HCT116 (cell line): ENCODE data around the gene UBE2J2. TPM values are rescaled to one million over a fixed set of nuclear protein-coding genes. Genes with fewer than 3 reads are reported as not detected.

Source experiments
- ATAC-seq: fragments of 200-7000 bp; cut with Tn5 transposase; 2 replicates; pipeline ENCODE4 v1.9.1; 2020; ENCODE audit warnings: mild to moderate bottlenecking, moderate library complexity
- BruUV-seq: library from RNA; stranded (reverse); fragments of 400-500 nt; replicated peaks from 2 replicates; lab custom pipeline; 2021; lab: Mats Ljungman, UMichigan
- CTCF ChIA-PET: fragments of 300-600 bp; sonication (Branson Sonifier 250); formaldehyde crosslinking; loops from one replicate; lab custom pipeline; 2021; ENCODE audit warnings: antibody characterized with exemption; lab: Charles Lee
- POLR2A ChIA-PET: fragments of 300-600, 350-600 bp; sonication (Branson Sonifier 250); formaldehyde crosslinking; loops from one replicate; lab custom pipeline; 2021; ENCODE audit warnings: antibody characterized with exemption; lab: Charles Lee
- RAD21 ChIA-PET, 2 experiments: fragments of 300-600 bp; sonication (Branson Sonifier 250); formaldehyde crosslinking; loops; one replicate each; lab custom pipeline; 2023; ENCODE audit warnings: low total read pairs in 2 of 2; ENCODE audit not compliant: uncharacterized antibody in 2 of 2, unreplicated experiment in 2 of 2, low non-redundant PET in 1 of 2; lab: Charles Lee
- DNase-seq: peaks from one replicate; pipeline ENCODE4 v3.0.0-alpha.2; 2010; ENCODE audit warnings: low read depth, low spot score
- H2AFZ ChIP-seq: fragments of 200-600 bp; shearing (Covaris generic), sonication (generic); 2 replicates; pipeline ENCODE4 v1.6.1; 2017; ENCODE audit warnings: low read depth, mixed run types, mixed read lengths, antibody characterized with exemption, low read length; ENCODE audit not compliant: poor library complexity, severe bottlenecking
- H3K27ac ChIP-seq: 2 replicates; pipeline ENCODE4 v1.5.1; 2012; ENCODE audit warnings: low read depth, low read length
- H3K27me3 ChIP-seq: fragments of 200-600 bp; sonication (generic); 2 replicates; pipeline ENCODE4 v1.6.1; 2016; ENCODE audit warnings: mixed run types, low read length, mixed read lengths; ENCODE audit not compliant: insufficient read depth
- H3K36me3 ChIP-seq, 2 experiments: fragments of 200-500 bp in 1 of 2; fragments of 200-600 bp in 1 of 2; sonication (Bioruptor generic) in 1 of 2; sonication (generic) in 1 of 2; 2 replicates each; pipeline versions ENCODE4 v1.5.1 to v1.6.1; 2014 to 2016; ENCODE audit warnings: low read length in 2 of 2, inconsistent platforms in 1 of 2, mixed read lengths in 1 of 2, mixed run types in 1 of 2; ENCODE audit not compliant: insufficient read depth in 2 of 2, control insufficient read depth in 1 of 2
- H3K4me1 ChIP-seq, 2 experiments: fragments of 200-600 bp in 1 of 2; sonication (generic) in 1 of 2; 2 replicates each; pipeline versions ENCODE4 v1.5.1 to v1.6.1; 2012 to 2017; ENCODE audit warnings: low read length in 2 of 2, inconsistent platforms in 1 of 2, mild to moderate bottlenecking in 1 of 2, mixed read lengths in 1 of 2, mixed run types in 1 of 2, moderate library complexity in 1 of 2; ENCODE audit not compliant: insufficient read depth in 2 of 2, control insufficient read depth in 1 of 2
- H3K4me2 ChIP-seq: fragments of 200-600 bp; sonication (generic); 2 replicates; pipeline ENCODE4 v1.6.1; 2017; ENCODE audit warnings: mixed run types, low read length, mixed read lengths
- H3K4me3 ChIP-seq, 2 experiments: fragments of 200-600 bp in 1 of 2; sonication (generic) in 1 of 2; replicated peaks in 1 of 2; 2 replicates each; pipeline ENCODE4 v1.5.1; 2011 to 2016; ENCODE audit warnings: low read length in 2 of 2, control low read depth in 1 of 2, low read depth in 1 of 2, mild to moderate bottlenecking in 1 of 2, mixed read lengths in 1 of 2, mixed run types in 1 of 2
- H3K79me2 ChIP-seq: fragments of 200-600 bp; sonication (generic); 2 replicates; pipeline ENCODE4 v1.6.1; 2017; ENCODE audit warnings: mild to moderate bottlenecking, mixed run types, low read length, moderate library complexity, mixed read lengths; ENCODE audit not compliant: insufficient read depth
- H3K9ac ChIP-seq: fragments of 200-600 bp; sonication (generic); 2 replicates; pipeline ENCODE4 v1.6.1; 2016; ENCODE audit warnings: low read length, mixed read lengths
- H3K9me2 ChIP-seq: fragments of 200-600 bp; sonication (generic), shearing (Covaris generic); 2 replicates; pipeline ENCODE4 v1.6.1; 2017; ENCODE audit warnings: mixed run types, mild to moderate bottlenecking, moderate library complexity; ENCODE audit not compliant: insufficient read depth
- H3K9me3 ChIP-seq, 2 experiments: fragments of 200-500 bp in 1 of 2; fragments of 200-600 bp in 1 of 2; sonication (Bioruptor generic) in 1 of 2; sonication (generic) in 1 of 2; 2 replicates each; pipeline ENCODE4 v1.6.1; 2014 to 2017; ENCODE audit warnings: low read length in 2 of 2, mixed read lengths in 2 of 2, inconsistent platforms in 1 of 2, low read depth in 1 of 2, mild to moderate bottlenecking in 1 of 2, mixed run types in 1 of 2, moderate library complexity in 1 of 2; ENCODE audit not compliant: control insufficient read depth in 1 of 2, insufficient read depth in 1 of 2
- H4K20me1 ChIP-seq: fragments of 200-600 bp; sonication (generic), shearing (Covaris generic); 2 replicates; pipeline ENCODE4 v1.6.1; 2017; ENCODE audit warnings: mixed run types, mild to moderate bottlenecking, moderate library complexity; ENCODE audit not compliant: insufficient read depth
- CBX3 ChIP-seq: IDR thresholded peaks from 2 replicates; pipeline ENCODE4 v1.6.1; 2012; ENCODE audit warnings: low read depth
- EZH2 ChIP-seq: fragments of 200-600 bp; sonication (generic); IDR thresholded peaks from 2 replicates; pipeline ENCODE4 v1.6.1; 2017; ENCODE audit warnings: antibody characterized with exemption, mixed run types
- JUND ChIP-seq: IDR thresholded peaks from 2 replicates; pipeline ENCODE4 v1.6.1; 2012
- POLR2AphosphoS5 ChIP-seq: IDR thresholded peaks from 2 replicates; pipeline ENCODE4 v1.6.1; 2011; ENCODE audit warnings: mild to moderate bottlenecking, low read depth, low read length, moderate library complexity
- RAD21 ChIP-seq: IDR thresholded peaks from 2 replicates; pipeline ENCODE4 v1.6.1; 2012; ENCODE audit warnings: low read depth, mild to moderate bottlenecking
- SIN3A ChIP-seq: IDR thresholded peaks from 2 replicates; pipeline ENCODE4 v1.6.1; 2012; ENCODE audit warnings: low read depth
- TCF7L2 ChIP-seq: IDR thresholded peaks from 2 replicates; pipeline ENCODE4 v1.7.0; 2011; ENCODE audit warnings: borderline replicate concordance, inconsistent platforms; ENCODE audit not compliant: insufficient read depth, insufficient read length; ENCODE audit errors: extremely low read depth
- YY1 ChIP-seq: IDR thresholded peaks from 2 replicates; pipeline ENCODE4 v1.6.1; 2011; ENCODE audit warnings: low read length, low read depth, moderate library complexity, mild to moderate bottlenecking; ENCODE audit not compliant: insufficient replicate concordance; ENCODE audit errors: extremely low read depth
- ZBTB33 ChIP-seq: IDR thresholded peaks from 2 replicates; pipeline ENCODE4 v1.6.1; 2011; ENCODE audit warnings: mild to moderate bottlenecking, low read length, moderate library complexity; ENCODE audit not compliant: insufficient replicate concordance; ENCODE audit errors: extremely low read depth
- ZFX ChIP-seq: fragments of 450-650 bp; IDR thresholded peaks from 2 replicates; pipeline ENCODE4 v1.6.1; 2017
- ZNF274 ChIP-seq: fragments of 200-500 bp; sonication (Bioruptor generic); IDR thresholded peaks from 2 replicates; pipeline ENCODE4 v1.6.1; 2014; ENCODE audit warnings: mild to moderate bottlenecking, low read depth, low read length, inconsistent platforms
- intact Hi-C: fragments of 100-400 bp; cut with micrococcal nuclease; formaldehyde crosslinking; loops from 2 replicates; pipeline ENCODE4 v1.10.0; 2022
- total RNA-seq: library from RNA; stranded (reverse); gene quantifications from one replicate; pipeline ENCODE4 v1.2.1, GENCODE V29; 2021; ENCODE audit not compliant: unreplicated experiment
- TF ChIP-seq, protein P1 (sequence below): IDR thresholded peaks from 2 replicates; pipeline ENCODE4 v1.6.1; 2012
- TF ChIP-seq, protein P2 (sequence below): IDR thresholded peaks from 2 replicates; pipeline ENCODE4 v1.6.1; 2012; ENCODE audit warnings: low read depth
- TF ChIP-seq, protein P3 (sequence below): IDR thresholded peaks from 2 replicates; pipeline ENCODE4 v1.6.1; 2012

UBE2J2 gene
- total RNA-seq, 1 experiment from 2014 or later: 67.7 TPM

DNA sequence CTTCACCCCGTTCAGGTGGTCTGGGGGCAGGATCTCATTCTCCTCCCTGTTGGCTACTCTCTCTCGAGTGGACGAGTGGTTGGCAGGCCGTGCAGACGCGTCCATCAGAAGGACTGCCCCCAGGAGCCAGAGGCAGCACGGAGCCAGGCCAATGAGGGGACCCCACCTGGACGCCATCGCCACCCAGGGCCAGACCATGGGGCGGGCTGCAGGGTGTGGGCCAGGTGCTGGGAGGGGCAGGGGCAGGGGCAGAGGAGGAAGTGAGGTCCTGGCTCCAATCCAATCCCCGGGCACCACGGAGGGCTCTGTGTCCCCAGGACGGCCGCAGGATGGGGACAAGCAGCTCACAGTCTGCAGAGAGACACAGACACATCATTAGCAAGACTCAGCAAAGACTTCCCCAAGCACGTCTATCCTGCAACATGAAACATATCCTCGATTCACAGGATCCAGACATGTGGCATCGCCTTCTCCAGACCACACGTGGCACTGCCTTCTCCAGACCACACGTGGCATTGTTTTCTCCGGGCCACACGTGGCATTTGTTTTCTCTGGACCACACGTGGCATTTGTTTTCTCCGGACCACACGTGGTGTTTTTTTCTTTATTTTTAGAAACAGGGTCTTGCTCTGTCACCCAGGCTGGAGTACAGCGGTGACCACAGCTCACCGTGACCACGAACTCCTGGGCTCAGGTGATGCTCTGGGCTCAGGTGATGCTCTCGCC is 44.9 kb downstream of the UBE2J2 start:
- H3K9me3 ChIP-seq: no peaks in the 10 kb centered on the region
- no peak overlapping the region for H3K4me3 ChIP-seq
- H3K79me2 ChIP-seq: peaks cover 87% of the 10 kb centered on the region
- no peak overlapping the region for H2AFZ ChIP-seq
- ATAC-seq: no peak
- H3K4me1 ChIP-seq: peaks cover 3 to 19% of the 10 kb centered on the region in 2 experiments; a peak in 1 of 4 replicates
- intact Hi-C loops: no loop called here
- no peak for TF ChIP-seq YY1
- TF ChIP-seq, protein P1, sequence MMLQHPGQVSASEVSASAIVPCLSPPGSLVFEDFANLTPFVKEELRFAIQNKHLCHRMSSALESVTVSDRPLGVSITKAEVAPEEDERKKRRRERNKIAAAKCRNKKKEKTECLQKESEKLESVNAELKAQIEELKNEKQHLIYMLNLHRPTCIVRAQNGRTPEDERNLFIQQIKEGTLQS: no peak
- TF ChIP-seq ZNF274: no peak
- TF ChIP-seq SIN3A: no peak
- TF ChIP-seq EZH2: no peak
- no peak for TF ChIP-seq POLR2AphosphoS5
- no peak for TF ChIP-seq ZFX
- TF ChIP-seq, protein P2, sequence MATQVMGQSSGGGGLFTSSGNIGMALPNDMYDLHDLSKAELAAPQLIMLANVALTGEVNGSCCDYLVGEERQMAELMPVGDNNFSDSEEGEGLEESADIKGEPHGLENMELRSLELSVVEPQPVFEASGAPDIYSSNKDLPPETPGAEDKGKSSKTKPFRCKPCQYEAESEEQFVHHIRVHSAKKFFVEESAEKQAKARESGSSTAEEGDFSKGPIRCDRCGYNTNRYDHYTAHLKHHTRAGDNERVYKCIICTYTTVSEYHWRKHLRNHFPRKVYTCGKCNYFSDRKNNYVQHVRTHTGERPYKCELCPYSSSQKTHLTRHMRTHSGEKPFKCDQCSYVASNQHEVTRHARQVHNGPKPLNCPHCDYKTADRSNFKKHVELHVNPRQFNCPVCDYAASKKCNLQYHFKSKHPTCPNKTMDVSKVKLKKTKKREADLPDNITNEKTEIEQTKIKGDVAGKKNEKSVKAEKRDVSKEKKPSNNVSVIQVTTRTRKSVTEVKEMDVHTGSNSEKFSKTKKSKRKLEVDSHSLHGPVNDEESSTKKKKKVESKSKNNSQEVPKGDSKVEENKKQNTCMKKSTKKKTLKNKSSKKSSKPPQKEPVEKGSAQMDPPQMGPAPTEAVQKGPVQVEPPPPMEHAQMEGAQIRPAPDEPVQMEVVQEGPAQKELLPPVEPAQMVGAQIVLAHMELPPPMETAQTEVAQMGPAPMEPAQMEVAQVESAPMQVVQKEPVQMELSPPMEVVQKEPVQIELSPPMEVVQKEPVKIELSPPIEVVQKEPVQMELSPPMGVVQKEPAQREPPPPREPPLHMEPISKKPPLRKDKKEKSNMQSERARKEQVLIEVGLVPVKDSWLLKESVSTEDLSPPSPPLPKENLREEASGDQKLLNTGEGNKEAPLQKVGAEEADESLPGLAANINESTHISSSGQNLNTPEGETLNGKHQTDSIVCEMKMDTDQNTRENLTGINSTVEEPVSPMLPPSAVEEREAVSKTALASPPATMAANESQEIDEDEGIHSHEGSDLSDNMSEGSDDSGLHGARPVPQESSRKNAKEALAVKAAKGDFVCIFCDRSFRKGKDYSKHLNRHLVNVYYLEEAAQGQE: no peak
- TF ChIP-seq TCF7L2: no peak
- no peak for TF ChIP-seq JUND
- TF ChIP-seq RAD21: no peak
- TF ChIP-seq CBX3: no peak
- TF ChIP-seq, protein P3, sequence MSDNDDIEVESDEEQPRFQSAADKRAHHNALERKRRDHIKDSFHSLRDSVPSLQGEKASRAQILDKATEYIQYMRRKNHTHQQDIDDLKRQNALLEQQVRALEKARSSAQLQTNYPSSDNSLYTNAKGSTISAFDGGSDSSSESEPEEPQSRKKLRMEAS: no peak
- TF ChIP-seq ZBTB33: no peak
- H3K9ac ChIP-seq: no peak overlapping the region
- POLR2A ChIA-PET: no interaction called here
- H4K20me1 ChIP-seq: no peaks in the 10 kb centered on the region
- no peak for DNase-seq
- no peaks in the 10 kb centered on the region for H3K9me2 ChIP-seq
- peaks cover 10 to 21% of the 10 kb centered on the region in 2 experiments; a peak in 3 of 4 replicates for H3K36me3 ChIP-seq
- no TSS peak for BruUV-seq
- RAD21 ChIA-PET: interaction anchor here in 1 of 2 experiments (0.6 kb wide), 1 partner anchor 20 kb away, joined by 4 read pairs; no protein-coding TSS in a partner anchor
- H3K27me3 ChIP-seq: no peaks in the 10 kb centered on the region
- H3K4me2 ChIP-seq: no peak overlapping the region
- CTCF ChIA-PET: interaction anchor here (0.5 kb wide), 1 partner anchor 17 kb away, joined by 3 read pairs; no protein-coding TSS in a partner anchor
- H3K27ac ChIP-seq: peak overlapping the region; percentile 98; the same call in 1 of the 2 replicates
